Ovary (tissue), 9 donors: ENCODE data around the gene DLX1. TPM values are rescaled to one million over a fixed set of nuclear protein-coding genes. Genes with fewer than 3 reads are reported as not detected.
"Not testable (repeated sequence)": the region's sequence is repeated elsewhere in the genome, so short reads cannot be mapped to it uniquely, and the experiment has no call there.

Experiments used
- DNase-seq, 5 donors: peaks; one replicate each; pipeline ENCODE4 v3.0.0-alpha.2; 2019 to 2020
- H3K27ac ChIP-seq, 2 donors: fragments of 200-600 bp; one replicate each; pipeline versions ENCODE4 v1.5.1 to v1.8.0; 2019 to 2022
- H3K27me3 ChIP-seq: fragments of 200-600 bp; one replicate; pipeline ENCODE4 v1.8.0; 2022
- H3K36me3 ChIP-seq: fragments of 200-600 bp; sonication (generic); one replicate; pipeline ENCODE4 v1.5.1; 2019
- H3K4me1 ChIP-seq: one replicate; pipeline ENCODE4 v1.8.1; 2013; ENCODE audit warnings: mild to moderate bottlenecking, moderate library complexity; ENCODE audit not compliant: insufficient read depth
- H3K4me3 ChIP-seq: fragments of 200-600 bp; sonication (generic); one replicate; pipeline ENCODE4 v1.5.1; 2017
- H3K9me3 ChIP-seq, 2 donors: fragments of 200-600 bp in 1 of 2; sonication (generic) in 1 of 2; one replicate each; pipeline versions ENCODE4 v1.5.1 to v1.8.1; 2013 to 2019; ENCODE audit warnings: mild to moderate bottlenecking in 1 of 2, moderate library complexity in 1 of 2
- CTCF ChIP-seq, 3 donors: fragments of 450-650 bp in 2 of 3; fragments of 200-600 bp in 1 of 3; IDR thresholded peaks; one replicate each; pipeline versions ENCODE4 v1.5.1 to v1.8.0; 2016 to 2022; ENCODE audit warnings: antibody characterized with exemption in 3 of 3, mild to moderate bottlenecking in 1 of 3
- EP300 ChIP-seq: sonication (generic); formaldehyde crosslinking; IDR thresholded peaks from one replicate; pipeline ENCODE4 v1.6.1; 2017; ENCODE audit warnings: antibody characterized with exemption
- POLR2A ChIP-seq: fragments of 450-650 bp; IDR thresholded peaks from one replicate; pipeline ENCODE4 v1.6.1; 2017; ENCODE audit warnings: antibody characterized with exemption, mild to moderate bottlenecking, moderate library complexity
- WGBS, 3 donors: extraction: QIAGEN DNeasy Blood & Tissue Kit in 1 of 3; methylation state at CpG; one replicate each; pipeline versions ENCODE4 v1.1.5 to v1.1.7; 2013 to 2017; 5-methylcytosine and 5-hydroxymethylcytosine counted together
- intact Hi-C, 4 donors: fragments of 100-400 bp; cut with DNase I; formaldehyde crosslinking; loops; one replicate each; pipeline versions ENCODE4 v1.11.0 to v1.15.1; 2022 to 2023
- polyA plus RNA-seq, 2 donors: library from polyadenylated mRNA; stranded (reverse); fragments of 200-250 nt in 1 of 2; fragments of 350-450 nt in 1 of 2; fragmentation: Illumina TruSeq in 1 of 2; extraction: RNeasy Lipid Tissue Mini Kit (QIAGEN cat#74804) in 1 of 2; gene quantifications; one replicate each; pipeline ENCODE4 v1.2.3, GENCODE V29; 2013 to 2014
- total RNA-seq, 7 donors: library from RNA; depleted of rRNA in 2 of 7; stranded (reverse); fragments of >200 nt in 2 of 7; fragmentation: NEBNext Ultra II Directional in 3 of 7; extraction: Animal tissue kit (Norgen Biotek cat#: 25700) in 3 of 7; gene quantifications; one replicate each; pipeline versions ENCODE4 v1.1.0 to v1.2.4, GENCODE V29; 2016 to 2023
- donor health status: DM: no; HTN: no; CAD: no; lungs with moderate emphysema.
- donor health status: DM: no; HTN: no; CAD: no.
- donor health status: Bipolar disorder and iron deficiency.
- donor health status: DM: yes; HTN: yes; CAD: no.
- donor health status: DM: no; HTN: no; CAD: no.
- donor health status: DM: yes; HTN: yes; CAD: no.

Gene DLX1
- total and polyA plus RNA-seq, 9 donors, result 0.07 to 0.20 (median 0.17) TPM; not detected in 5

GRCh38 chr2:172134270-172134669 is 49.0 kb downstream of the DLX1 start:
- 72 to 82% (median 82%) methylated on average over 3 of the region's 3 CpGs for WGBS, 3 donors
- H3K27ac ChIP-seq, result no peak overlapping the region
- no peak for TF ChIP-seq EP300
- TF ChIP-seq POLR2A, result no peak
- no peak for TF ChIP-seq CTCF (IDR thresholded peaks at IDR 0.05)
- no peaks in the 10 kb centered on the region for H3K9me3 ChIP-seq
- intact Hi-C loops, result loop anchor here in 1 of 4 donors (10.0 kb wide), 1 partner anchor 679 kb away; no protein-coding TSS in a partner anchor
- H3K4me1 ChIP-seq, result no peaks in the 10 kb centered on the region
- no peaks in the 10 kb centered on the region for H3K27me3 ChIP-seq
- DNase-seq, result no peak
- H3K4me3 ChIP-seq, result no peak overlapping the region
- H3K36me3 ChIP-seq, result no peaks in the 10 kb centered on the region

GRCh38 chr2:172135446-172135845 is 50.1 kb downstream of the DLX1 start:
- Histone ChIP-seq H3K27me3 (no peaks in the 10 kb centered on the region), H3K36me3 (no peaks in the 10 kb centered on the region), H3K9me3 (no peaks in the 10 kb centered on the region), H3K4me3 (no peak overlapping the region), H3K27ac (no peak overlapping the region), H3K4me1 (no peaks in the 10 kb centered on the region)
- 83 to 89% (median 88%) methylated on average over 4 of the region's 4 CpGs for WGBS, 3 donors
- intact Hi-C loops, result loop anchor here in 1 of 4 donors (10.0 kb wide), 1 partner anchor 681 kb away; no protein-coding TSS in a partner anchor
- DNase-seq, result no peak
- TF ChIP-seq EP300 (no peak), CTCF (IDR thresholded peaks at IDR 0.05) (no peak), POLR2A (no peak)

GRCh38 chr2:172137109-172137508 is 51.8 kb downstream of the DLX1 start:
- H3K27ac ChIP-seq, result no peak overlapping the region
- no peaks in the 10 kb centered on the region for H3K4me1 ChIP-seq
- WGBS, 3 donors, result 73 to 79% (median 77%) methylated on average over 2 of the region's 2 CpGs
- TF ChIP-seq CTCF (IDR thresholded peaks at IDR 0.05) (no peak), EP300 (no peak), POLR2A (no peak)
- DNase-seq, result no peak
- intact Hi-C loops, result loop anchor here in 1 of 4 donors (10.0 kb wide), 1 partner anchor 682 kb away; no protein-coding TSS in a partner anchor
- H3K27me3 ChIP-seq, result no peaks in the 10 kb centered on the region
- no peak overlapping the region for H3K4me3 ChIP-seq
- H3K36me3 ChIP-seq, result no peaks in the 10 kb centered on the region
- no peaks in the 10 kb centered on the region for H3K9me3 ChIP-seq

- Histone ChIP-seq H3K27me3 (no peaks in the 10 kb centered on the region), H3K9me3 (no peaks in the 10 kb centered on the region), H3K36me3 (no peaks in the 10 kb centered on the region), H3K4me1 (no peaks in the 10 kb centered on the region), H3K27ac (no peak overlapping the region), H3K4me3 (no peak overlapping the region)
- WGBS, 3 donors, result 85 to 90% (median 86%) methylated on average over 2 of the region's 2 CpGs
- TF ChIP-seq POLR2A (no peak), CTCF (IDR thresholded peaks at IDR 0.05) (no peak), EP300 (no peak)
- no peak for DNase-seq
- intact Hi-C loops, result loop anchor here in 1 of 4 donors (10.0 kb wide), 1 partner anchor 683 kb away; no protein-coding TSS in a partner anchor
Observed at GRCh38 chr2:172137943-172138342, 52.6 kb downstream of the DLX1 start.

- H3K36me3 ChIP-seq, H3K9me3 ChIP-seq, DNase-seq, H3K4me3 ChIP-seq, H3K27ac ChIP-seq, H3K4me1 ChIP-seq, H3K27me3 ChIP-seq: not testable (repeated sequence)
- 71 to 84% (median 82%) methylated on average over 1 of the region's 1 CpG for WGBS, 3 donors
- intact Hi-C loops, result loop anchor here in 1 of 4 donors (10.0 kb wide), 1 partner anchor 684 kb away; no protein-coding TSS in a partner anchor
Observed at GRCh38 chr2:172138727-172139126, 53.4 kb downstream of the DLX1 start.
